Right cardiac atrium (tissue), 5 donors: Measurements from ENCODE around the gene ZNF717. TPM values are rescaled to one million over a fixed set of nuclear protein-coding genes. Genes with fewer than 3 reads are reported as not detected.

Source experiments
- ATAC-seq, 2 donors: fragments of 200-7000 bp; cut with Tn5 transposase; one replicate each; pipeline versions ENCODE4 v1.8.0 to v1.9.1; 2020; ENCODE audit warnings: moderate library complexity in 2 of 2, mild to moderate bottlenecking in 1 of 2
- DNase-seq, 3 donors: peaks; one replicate each; pipeline ENCODE4 v3.0.0-alpha.2; 2020
- H3K27ac ChIP-seq: one replicate; pipeline ENCODE4 v1.5.1; 2013; ENCODE audit warnings: mild to moderate bottlenecking, low read length, control low read depth, moderate library complexity
- H3K27me3 ChIP-seq: one replicate; pipeline ENCODE4 v1.6.1; 2013; ENCODE audit not compliant: control insufficient read depth, insufficient read depth
- H3K4me1 ChIP-seq: one replicate; pipeline ENCODE4 v1.6.1; 2013; ENCODE audit warnings: low read length; ENCODE audit not compliant: control insufficient read depth, insufficient read depth
- H3K4me3 ChIP-seq: one replicate; pipeline ENCODE4 v1.5.1; 2013; ENCODE audit warnings: low read length, control low read depth
- H3K9me3 ChIP-seq: one replicate; pipeline ENCODE4 v1.6.1; 2013; ENCODE audit warnings: low read length; ENCODE audit not compliant: control insufficient read depth
- WGBS: extraction: QIAGEN DNeasy Blood & Tissue Kit; methylation state at CpG from one replicate; pipeline ENCODE4 v1.1.7; 2013; 5-methylcytosine and 5-hydroxymethylcytosine counted together
- intact Hi-C, 4 donors: fragments of 100-400 bp; cut with DNase I; formaldehyde crosslinking; loops; one replicate each; pipeline versions ENCODE4 v1.11.0 to v1.14.0; 2022 to 2023
- microRNA-seq, 2 donors: library from miRNA; unstranded; fragments of <30 nt; microRNA quantifications; one replicate each; pipeline ENCODE4 v1.2.0, GENCODE V29; 2020 to 2021
- polyA plus RNA-seq: library from polyadenylated mRNA; stranded (reverse); fragments of 200-250 nt; gene quantifications from one replicate; pipeline ENCODE4 v1.2.3, GENCODE V29; 2013
- total RNA-seq, 4 donors: library from RNA; stranded (reverse); fragmentation: NEBNext Ultra II Directional; extraction: Animal tissue kit (Norgen Biotek cat#: 25700); gene quantifications; one replicate each; pipeline ENCODE4 v1.2.1, GENCODE V29; 2021
- donor health status: healthy with polysubstance abuse.
- donor health status: DM: no; HTN: yes; CAD: no.
- donor health status: DM: no; HTN: no; CAD: no.
- donor health status: DM: no; HTN: yes; CAD: no; lungs with severe emphysema.
- donor health status: DM: yes; HTN: yes; CAD: no.

The ZNF717 gene
- total and polyA plus RNA-seq, 5 donors, result 4.5 to 9.2 (median 9.1) TPM

DNA sequence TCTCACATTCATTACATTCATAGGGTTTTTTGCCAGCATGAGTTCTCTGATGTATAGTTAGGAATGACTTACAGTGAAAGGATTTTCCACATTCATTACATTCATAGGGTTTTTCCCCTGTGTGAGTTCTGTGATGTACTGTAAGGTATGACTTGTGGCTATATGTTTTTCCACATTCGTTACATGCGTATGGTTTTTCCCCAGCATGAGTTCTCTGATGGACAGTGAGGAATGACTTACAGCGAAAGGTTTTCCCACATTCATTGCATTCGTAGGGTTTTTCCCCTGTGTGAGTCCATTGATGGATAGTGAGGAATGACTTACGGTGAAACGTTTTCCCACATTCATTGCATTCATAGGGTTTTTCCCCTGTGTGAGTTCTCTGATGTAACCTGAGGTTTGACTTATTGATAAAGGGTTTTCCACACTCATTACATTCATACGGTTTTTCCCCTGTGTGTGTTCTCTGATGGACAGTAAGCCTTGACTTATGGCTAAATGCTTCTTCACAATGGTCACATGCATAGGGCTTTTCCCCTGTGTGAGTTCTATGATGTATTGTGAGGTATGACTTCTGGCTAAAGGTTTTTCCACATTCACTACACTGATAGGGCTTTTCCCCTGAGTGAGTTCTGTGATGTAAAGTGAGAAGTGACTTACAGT lies 47.4 kb downstream of the ZNF717 start:
- no peaks in the 10 kb centered on the region for H3K27me3 ChIP-seq
- 91% methylated on average over 7 of the region's 7 CpGs for WGBS
- no peak for DNase-seq
- H3K4me1 ChIP-seq, result no peaks in the 10 kb centered on the region
- no peak overlapping the region for H3K27ac ChIP-seq
- ATAC-seq, result no peak
- H3K4me3 ChIP-seq, result no peak overlapping the region
- H3K9me3 ChIP-seq, result peaks cover 29% of the 10 kb centered on the region
- intact Hi-C loops, result no loop called here

DNA sequence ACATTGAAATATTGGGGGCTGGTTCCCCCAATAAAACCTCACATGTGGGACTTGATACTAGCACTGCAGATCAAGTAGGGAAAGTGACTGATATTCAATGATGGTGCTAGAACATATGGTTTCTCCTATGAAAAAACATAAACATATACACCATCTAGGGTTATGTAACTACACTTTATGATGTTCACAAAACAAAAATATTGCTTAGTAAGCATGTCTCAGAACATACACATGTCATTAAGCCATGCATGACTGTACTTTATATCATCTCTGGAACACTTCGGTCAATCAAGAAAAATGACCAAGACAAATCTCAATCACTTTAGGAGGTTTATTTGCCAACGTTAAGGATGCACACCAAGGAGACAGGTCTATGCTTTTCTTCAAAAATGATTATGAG lies 57.4 kb downstream of the ZNF717 start:
- ATAC-seq, result no peak
- peaks cover 18% of the 10 kb centered on the region for H3K9me3 ChIP-seq
- intact Hi-C loops, result no loop called here
- WGBS, result 95% methylated on average over 2 of the region's 2 CpGs
- DNase-seq, result no peak
- H3K27ac ChIP-seq, result no peak overlapping the region
- no peak overlapping the region for H3K4me3 ChIP-seq
- H3K4me1 ChIP-seq, result no peaks in the 10 kb centered on the region
- H3K27me3 ChIP-seq, result no peaks in the 10 kb centered on the region

DNA sequence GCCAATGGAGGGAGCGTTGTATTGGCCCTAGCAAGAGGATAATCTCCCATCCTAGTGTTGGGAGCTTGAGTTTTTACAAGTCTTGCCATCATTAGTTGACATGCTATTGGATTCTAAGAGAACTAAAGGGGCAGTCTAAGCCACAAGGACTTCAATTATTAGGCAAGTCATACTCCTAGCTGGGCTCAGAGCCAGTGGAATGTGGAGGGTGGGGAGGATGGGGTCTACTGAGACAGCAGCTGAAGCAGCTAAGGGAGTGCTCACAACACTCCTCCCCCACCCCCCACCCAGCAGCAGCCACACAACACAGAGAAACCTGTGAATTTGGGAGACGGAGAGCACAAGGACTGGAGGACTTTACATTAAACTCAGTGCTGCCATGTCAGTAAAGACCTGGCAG lies 93.3 kb downstream of the ZNF717 start:
- Histone ChIP-seq H3K4me3 (no peak overlapping the region), H3K27me3 (no peaks in the 10 kb centered on the region), H3K27ac (no peak overlapping the region), H3K4me1 (no peaks in the 10 kb centered on the region), H3K9me3 (no peaks in the 10 kb centered on the region)
- DNase-seq (no peak), ATAC-seq (no peak)
- intact Hi-C loops, result no loop called here
- 40% methylated on average over 2 of the region's 2 CpGs for WGBS

DNA sequence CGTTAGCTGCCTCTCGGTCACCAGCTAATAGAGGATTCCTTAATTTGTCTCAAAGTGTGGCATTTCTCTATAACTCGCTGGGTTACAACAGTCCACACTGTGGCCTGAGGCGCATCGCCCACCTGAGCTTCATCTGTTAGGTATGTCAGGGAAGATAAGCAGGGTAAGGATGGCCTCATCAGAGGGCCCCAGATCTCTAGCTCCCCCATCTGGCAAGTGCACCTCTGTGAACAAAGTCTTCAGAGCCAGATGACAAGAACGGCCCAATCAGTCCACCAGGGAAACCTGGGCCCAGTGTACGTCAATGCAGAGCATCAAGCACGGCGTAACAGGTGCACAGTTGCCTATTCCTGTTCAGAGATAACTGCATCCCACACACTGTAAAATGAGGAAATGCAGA lies 98.0 kb downstream of the ZNF717 start:
- H3K27ac ChIP-seq, result no peak overlapping the region
- intact Hi-C loops, result no loop called here
- ATAC-seq, result no peak
- H3K4me1 ChIP-seq, result no peaks in the 10 kb centered on the region
- no peak overlapping the region for H3K4me3 ChIP-seq
- no peaks in the 10 kb centered on the region for H3K27me3 ChIP-seq
- no peaks in the 10 kb centered on the region for H3K9me3 ChIP-seq
- WGBS, result 92% methylated on average over 9 of the region's 9 CpGs
- DNase-seq, result no peak

Small RNAs within 50 kb of the gene (microRNA-seq; reads per million reads assigned to microRNA genes)
- 0 reads per million in 2 donors for gene MIR4273

Other genes with a start within 250 kb of the ZNF717 start
- not detected for gene FRG2C, start 121.2 kb downstream of the ZNF717 start, total RNA-seq
- gene FRG2C, start 121.2 kb downstream of the ZNF717 start, polyA plus RNA-seq, result not detected